T47D (cell line): ENCODE data around the gene NFKB2.

Experiments used
- DNase-seq, 2 experiments: peaks; one replicate each; pipeline versions ENCODE4 v3.0.0 to v3.0.0-alpha.2; 2011 to 2012; ENCODE audit warnings: low read depth in 1 of 2, low spot score in 1 of 2
- JUND ChIP-seq: IDR thresholded peaks from 2 replicates; pipeline ENCODE4 v1.6.1; 2012; ENCODE audit warnings: low read depth
- in situ Hi-C: cut with HindIII; loops from 2 replicates; pipeline ENCODE4 v1.10.0; 2016; ENCODE audit warnings: low sequenced_read_pairs, low pct_unique_long_range_greater_than_20kb

The NFKB2 gene

GRCh38 chr10:102407425-102408130 is 12.1 kb downstream of the NFKB2 start:
- DNase-seq, result no peak
- TF ChIP-seq JUND, result no peak
- in situ Hi-C loops, result no loop called here

- no peak for TF ChIP-seq JUND
- DNase-seq, result no peak
- in situ Hi-C loops, result no loop called here
These were observed 12.7 kb downstream of the NFKB2 start for GRCh38 chr10:102408131-102408727.

- no peak for DNase-seq
- in situ Hi-C loops, result no loop called here
- TF ChIP-seq JUND, result no peak
These were observed 13.5 kb downstream of the NFKB2 start for GRCh38 chr10:102408728-102409603.

GRCh38 chr10:102409604-102410428 is 14.3 kb downstream of the NFKB2 start:
- DNase-seq, result no peak
- in situ Hi-C loops, result no loop called here
- TF ChIP-seq JUND, result no peak

- no peak for DNase-seq
- no peak for TF ChIP-seq JUND
- in situ Hi-C loops, result no loop called here
These were observed 15.0 kb downstream of the NFKB2 start for GRCh38 chr10:102410429-102411073.

- no peak for DNase-seq
- no peak for TF ChIP-seq JUND
These were observed 16.1 kb downstream of the NFKB2 start for GRCh38 chr10:102411341-102412255.

GRCh38 chr10:102412293-102412692 is 16.8 kb downstream of the NFKB2 start:
- no peak for DNase-seq

More at GRCh38 chr10:102411341-102412255, 16.1 kb downstream of the NFKB2 start:
- in situ Hi-C loops, result no loop called here

GRCh38 chr10:102413053-102413705 is 17.7 kb downstream of the NFKB2 start:
- no peak for DNase-seq
- in situ Hi-C loops, result no loop called here
- TF ChIP-seq JUND, result no peak

More at GRCh38 chr10:102412293-102412692, 16.8 kb downstream of the NFKB2 start:
- no peak for TF ChIP-seq JUND
- in situ Hi-C loops, result no loop called here

GRCh38 chr10:102413806-102414561 is 18.5 kb downstream of the NFKB2 start:
- no peak for DNase-seq
- in situ Hi-C loops, result no loop called here
- no peak for TF ChIP-seq JUND

GRCh38 chr10:102414749-102415148 is 19.2 kb downstream of the NFKB2 start:
- no peak for TF ChIP-seq JUND
- DNase-seq, result no peak
- in situ Hi-C loops, result no loop called here
